ENCODE results near the gene COBLL1. TPM values are rescaled to one million over a fixed set of nuclear protein-coding genes. Genes with fewer than 3 reads are reported as not detected.

Gene COBLL1
- total and polyA plus RNA-seq, 8 donors, result 19.1 to 74.8 (median 22.1) TPM

DNA sequence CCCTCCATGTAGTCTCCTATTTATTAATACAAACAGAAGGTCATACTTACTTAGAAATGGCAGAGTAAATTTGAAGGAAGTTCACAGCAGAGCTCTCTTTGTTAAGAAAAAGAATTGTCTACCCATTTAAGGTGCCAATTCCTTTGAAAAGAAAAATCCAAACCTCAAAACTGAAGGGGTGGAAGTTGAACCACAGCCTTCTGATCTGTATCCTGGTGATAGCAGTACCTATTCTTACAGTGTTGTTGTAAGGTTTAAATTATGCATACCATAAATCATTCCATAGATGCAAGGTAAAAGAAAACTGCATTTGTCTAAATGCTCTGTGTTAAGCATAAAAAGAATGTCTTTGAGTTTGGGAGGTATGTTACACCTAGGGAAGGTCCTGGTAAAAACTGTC lies 47.6 kb downstream of the COBLL1 start:
- Histone ChIP-seq H3K36me3 (no peaks in the 10 kb centered on the region), H3K4me3 (no peak overlapping the region), H3K4me1 (peaks cover 0 to 16% of the 10 kb centered on the region in 2 donors), H3K27me3 (no peaks in the 10 kb centered on the region), H3K27ac (peak overlapping the region; percentile 14 to 24), H3K9me3 (no peaks in the 10 kb centered on the region)
- ATAC-seq, result no peak
- intact Hi-C loops (cut with DNase I), result no loop called here
- DNase-seq, result no peak
- TF ChIP-seq, protein P1, sequence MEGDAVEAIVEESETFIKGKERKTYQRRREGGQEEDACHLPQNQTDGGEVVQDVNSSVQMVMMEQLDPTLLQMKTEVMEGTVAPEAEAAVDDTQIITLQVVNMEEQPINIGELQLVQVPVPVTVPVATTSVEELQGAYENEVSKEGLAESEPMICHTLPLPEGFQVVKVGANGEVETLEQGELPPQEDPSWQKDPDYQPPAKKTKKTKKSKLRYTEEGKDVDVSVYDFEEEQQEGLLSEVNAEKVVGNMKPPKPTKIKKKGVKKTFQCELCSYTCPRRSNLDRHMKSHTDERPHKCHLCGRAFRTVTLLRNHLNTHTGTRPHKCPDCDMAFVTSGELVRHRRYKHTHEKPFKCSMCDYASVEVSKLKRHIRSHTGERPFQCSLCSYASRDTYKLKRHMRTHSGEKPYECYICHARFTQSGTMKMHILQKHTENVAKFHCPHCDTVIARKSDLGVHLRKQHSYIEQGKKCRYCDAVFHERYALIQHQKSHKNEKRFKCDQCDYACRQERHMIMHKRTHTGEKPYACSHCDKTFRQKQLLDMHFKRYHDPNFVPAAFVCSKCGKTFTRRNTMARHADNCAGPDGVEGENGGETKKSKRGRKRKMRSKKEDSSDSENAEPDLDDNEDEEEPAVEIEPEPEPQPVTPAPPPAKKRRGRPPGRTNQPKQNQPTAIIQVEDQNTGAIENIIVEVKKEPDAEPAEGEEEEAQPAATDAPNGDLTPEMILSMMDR (IDR thresholded peaks at IDR 0.05), result no peak

GRCh38 chr2:164793529-164793928 lies 48.1 kb downstream of the COBLL1 start:
- DNase-seq, result no peak
- H3K36me3 ChIP-seq, result no peaks in the 10 kb centered on the region
- H3K4me1 ChIP-seq, result peaks cover 0 to 16% of the 10 kb centered on the region in 2 donors
- no peaks in the 10 kb centered on the region for H3K9me3 ChIP-seq
- no peak for ATAC-seq
- intact Hi-C loops (cut with DNase I), result no loop called here
- H3K27me3 ChIP-seq, result no peaks in the 10 kb centered on the region
- no peak overlapping the region for H3K27ac ChIP-seq
- TF ChIP-seq, protein P1 (IDR thresholded peaks at IDR 0.05), result no peak
- H3K4me3 ChIP-seq, result no peak overlapping the region

DNA sequence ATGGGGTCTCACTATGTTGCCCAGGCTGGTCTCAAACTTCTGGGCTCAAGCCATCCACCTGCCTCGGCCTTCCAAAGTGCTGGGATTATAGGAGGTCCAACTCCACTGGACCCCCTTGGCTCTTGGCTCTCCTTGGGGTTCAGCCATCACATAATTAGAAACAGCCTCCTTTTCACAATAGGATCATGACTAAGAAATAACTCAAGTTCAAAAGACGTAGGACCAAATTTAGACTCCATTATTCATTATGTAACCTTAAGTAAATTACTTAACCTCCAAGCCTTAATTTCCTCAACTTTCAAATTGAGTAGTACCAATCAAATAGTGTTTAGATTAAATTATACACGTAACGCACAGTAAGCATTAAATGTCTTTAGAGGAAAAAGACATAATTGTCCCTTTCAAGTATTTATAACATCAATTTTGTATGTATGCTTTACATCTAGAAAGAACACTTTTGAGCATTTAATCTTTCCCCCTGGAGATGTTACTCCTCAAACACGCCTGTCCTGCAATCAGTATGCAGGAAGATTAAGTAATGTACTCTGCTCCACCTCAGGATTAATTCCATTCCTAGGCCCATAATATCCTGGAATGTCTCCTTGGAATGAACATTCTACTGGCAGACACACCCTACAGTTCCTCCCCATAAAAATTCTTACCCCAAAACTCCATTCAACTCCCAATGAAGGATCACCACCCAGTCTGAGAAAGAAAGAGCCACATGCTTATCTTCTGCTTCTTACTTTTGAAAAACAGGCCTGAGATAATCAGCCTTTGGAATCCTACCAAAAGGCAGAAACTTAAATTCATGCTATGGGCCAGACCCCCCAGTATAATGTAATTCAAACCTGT lies 49.1 kb downstream of the COBLL1 start:
- H3K4me1 ChIP-seq, result peaks cover 0 to 15% of the 10 kb centered on the region in 2 donors
- no peaks in the 10 kb centered on the region for H3K9me3 ChIP-seq
- intact Hi-C loops (cut with DNase I), result no loop called here
- peak; percentile 17 for ATAC-seq
- H3K27ac ChIP-seq, result no peak overlapping the region
- no peak for DNase-seq
- H3K36me3 ChIP-seq, result no peaks in the 10 kb centered on the region
- H3K27me3 ChIP-seq, result no peaks in the 10 kb centered on the region
- TF ChIP-seq, protein P1 (IDR thresholded peaks at IDR 0.05), result no peak
- no peak overlapping the region for H3K4me3 ChIP-seq

DNA sequence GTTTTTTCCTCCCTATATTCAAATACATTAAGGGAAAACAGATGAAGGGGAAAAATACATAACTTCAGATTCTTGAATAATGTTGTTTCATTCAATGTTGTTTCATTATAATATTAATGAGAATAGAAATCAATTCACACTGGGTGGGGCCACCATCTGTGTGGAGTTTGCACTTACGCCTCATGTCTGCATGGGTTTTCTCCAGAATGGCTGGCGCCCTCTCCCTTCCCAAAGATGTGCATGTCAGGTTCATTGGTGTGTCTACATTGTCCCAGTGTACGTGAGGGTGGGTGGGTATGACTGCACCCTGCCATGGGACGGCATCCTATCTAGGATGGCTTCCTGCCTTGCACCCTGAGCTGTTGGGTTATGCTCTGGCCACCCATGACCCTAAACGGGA lies 51.7 kb downstream of the COBLL1 start:
- Histone ChIP-seq H3K9me3 (no peaks in the 10 kb centered on the region), H3K27ac (no peak overlapping the region), H3K36me3 (no peaks in the 10 kb centered on the region), H3K27me3 (no peaks in the 10 kb centered on the region), H3K4me3 (no peak overlapping the region), H3K4me1 (peaks cover 9 to 23% of the 10 kb centered on the region in 2 donors)
- DNase-seq (no peak), ATAC-seq (no peak)
- TF ChIP-seq, protein P1 (IDR thresholded peaks at IDR 0.05), result no peak
- intact Hi-C loops (cut with DNase I), result no loop called here

GRCh38 chr2:164786787-164787186 lies 54.8 kb downstream of the COBLL1 start:
- no peak for DNase-seq
- TF ChIP-seq, protein P1 (IDR thresholded peaks at IDR 0.05), result no peak
- intact Hi-C loops (cut with DNase I), result no loop called here
- ATAC-seq, result no peak
- Histone ChIP-seq H3K4me1 (peaks cover 15 to 19% of the 10 kb centered on the region in 2 donors), H3K27me3 (no peaks in the 10 kb centered on the region), H3K27ac (no peak overlapping the region), H3K36me3 (no peaks in the 10 kb centered on the region), H3K4me3 (no peak overlapping the region), H3K9me3 (no peaks in the 10 kb centered on the region)
